BJ (cell line): ENCODE data around the gene ZNF575. TPM values are rescaled to one million over a fixed set of nuclear protein-coding genes. Genes with fewer than 3 reads are reported as not detected.
A peak's percentile ranks its signal among the peaks of the same experiment; 100 is the strongest.

Experiments
- CTCF ChIA-PET: fragments of 350-600 bp; formaldehyde crosslinking; extraction: SDS; loops from one replicate; lab custom pipeline; 2021; ENCODE audit warnings: antibody characterized with exemption, inconsistent platforms; lab: Yijun Ruan, JAX
- POLR2A ChIA-PET: fragments of 300-600 bp; sonication (Branson Sonifier 250); formaldehyde crosslinking; extraction: SDS; loops from one replicate; lab custom pipeline; 2021; ENCODE audit warnings: antibody characterized with exemption; lab: Charles Lee
- DNase-seq: peaks from one replicate; pipeline ENCODE4 v3.0.0-alpha.2; 2011; ENCODE audit warnings: low read depth
- H3K27me3 ChIP-seq: 2 replicates; pipeline ENCODE4 v1.6.0; 2011; ENCODE audit warnings: low read length; ENCODE audit not compliant: control insufficient read depth, insufficient read depth
- H3K36me3 ChIP-seq: 2 replicates; pipeline ENCODE4 v1.5.1; 2011; ENCODE audit warnings: low read length; ENCODE audit not compliant: control insufficient read depth, insufficient read depth
- H3K4me3 ChIP-seq: 2 replicates; pipeline ENCODE4 v1.5.1; 2011; ENCODE audit warnings: low read depth, mild to moderate bottlenecking, control low read depth, low read length
- polyA plus RNA-seq: library from polyadenylated mRNA; depleted of rRNA; stranded (reverse); fragments of >200 nt; gene quantifications from 2 replicates; pipeline ENCODE4 v1.2.3, GENCODE V29; 2011
- TF ChIP-seq, protein P1 (sequence below): IDR thresholded peaks from 2 replicates; pipeline ENCODE4 v1.5.1; 2011; ENCODE audit warnings: low read depth, mild to moderate bottlenecking, control low read depth, inconsistent platforms, low read length, moderate library complexity; ENCODE audit not compliant: insufficient read depth

The ZNF575 gene
- polyA plus RNA-seq, 1 experiment: 0.09 TPM

DNA sequence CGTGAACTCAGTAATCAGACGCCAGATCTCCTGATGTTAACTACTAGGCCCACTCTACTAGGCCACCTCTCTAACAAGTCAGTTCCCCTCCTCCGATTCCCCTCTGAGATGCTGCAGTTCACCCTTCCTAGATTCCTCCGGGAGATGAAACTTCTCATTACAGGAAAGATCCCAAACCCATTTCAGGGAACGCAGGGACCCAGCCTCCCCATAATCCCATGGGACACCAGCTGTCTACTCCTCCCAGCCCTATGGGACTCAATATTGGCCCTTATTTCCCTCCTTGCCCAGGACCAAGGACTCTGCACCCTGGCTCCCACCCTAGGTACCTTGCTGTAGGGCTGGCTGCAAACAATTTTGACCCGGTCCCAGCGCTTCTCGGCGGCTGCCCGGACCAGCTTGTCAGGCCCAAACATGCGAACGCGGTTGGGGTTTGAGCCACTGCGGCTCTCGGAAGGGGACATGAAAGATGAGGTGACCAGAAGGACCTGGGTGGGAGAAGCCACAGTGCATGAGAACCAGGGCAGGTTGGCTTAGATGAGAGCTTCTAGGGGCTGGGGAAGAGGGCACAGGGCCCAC is 21.4 kb downstream of the ZNF575 start:
- POLR2A ChIA-PET: no interaction called here
- no peak for DNase-seq

DNA sequence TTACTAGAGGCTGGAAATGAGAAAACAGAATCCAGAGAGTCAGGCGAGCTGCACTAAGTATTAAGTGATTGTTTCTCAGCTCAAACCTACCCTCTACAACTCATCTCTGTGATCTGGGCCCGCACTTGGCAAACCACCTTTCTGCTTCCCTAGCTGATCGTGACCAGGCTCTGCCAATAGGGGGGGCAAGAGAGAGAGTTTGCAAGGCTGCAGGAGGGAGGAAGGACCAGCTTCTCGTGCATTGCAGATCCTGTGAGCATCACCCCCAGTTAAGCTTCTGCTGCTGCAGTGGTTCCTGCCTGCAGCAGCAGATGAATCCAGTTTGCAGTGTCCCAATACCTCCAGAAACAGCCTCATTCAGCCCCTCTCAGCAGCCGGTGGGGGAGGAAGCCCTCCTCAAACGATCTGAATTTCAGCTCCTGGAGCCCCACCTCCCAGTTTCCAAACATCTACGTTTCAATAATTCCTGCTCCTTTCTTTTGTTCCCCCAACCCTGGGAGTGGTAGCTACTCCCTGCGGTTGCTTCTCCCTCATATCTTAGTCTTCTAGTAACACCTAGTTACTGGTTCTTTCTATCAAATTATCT is 22.3 kb downstream of the ZNF575 start:
- no peaks in the 10 kb centered on the region for H3K27me3 ChIP-seq
- TF ChIP-seq, protein P1, sequence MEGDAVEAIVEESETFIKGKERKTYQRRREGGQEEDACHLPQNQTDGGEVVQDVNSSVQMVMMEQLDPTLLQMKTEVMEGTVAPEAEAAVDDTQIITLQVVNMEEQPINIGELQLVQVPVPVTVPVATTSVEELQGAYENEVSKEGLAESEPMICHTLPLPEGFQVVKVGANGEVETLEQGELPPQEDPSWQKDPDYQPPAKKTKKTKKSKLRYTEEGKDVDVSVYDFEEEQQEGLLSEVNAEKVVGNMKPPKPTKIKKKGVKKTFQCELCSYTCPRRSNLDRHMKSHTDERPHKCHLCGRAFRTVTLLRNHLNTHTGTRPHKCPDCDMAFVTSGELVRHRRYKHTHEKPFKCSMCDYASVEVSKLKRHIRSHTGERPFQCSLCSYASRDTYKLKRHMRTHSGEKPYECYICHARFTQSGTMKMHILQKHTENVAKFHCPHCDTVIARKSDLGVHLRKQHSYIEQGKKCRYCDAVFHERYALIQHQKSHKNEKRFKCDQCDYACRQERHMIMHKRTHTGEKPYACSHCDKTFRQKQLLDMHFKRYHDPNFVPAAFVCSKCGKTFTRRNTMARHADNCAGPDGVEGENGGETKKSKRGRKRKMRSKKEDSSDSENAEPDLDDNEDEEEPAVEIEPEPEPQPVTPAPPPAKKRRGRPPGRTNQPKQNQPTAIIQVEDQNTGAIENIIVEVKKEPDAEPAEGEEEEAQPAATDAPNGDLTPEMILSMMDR: peak; percentile 92
- DNase-seq: no peak
- ChIA-PET POLR2A (no interaction called here), CTCF (interaction anchor here (0.5 to 6.3 kb wide), 20 partner anchors 8 to 1547 kb away, joined by 3 to 39 read pairs (median 4); partner anchors contain the start of genes IRGQ, PINLYP, XRCC1 and ZNF576)
- H3K4me3 ChIP-seq: no peak overlapping the region
- H3K36me3 ChIP-seq: peaks cover 20% of the 10 kb centered on the region

More for the DNA sequence above, 21.4 kb downstream of the ZNF575 start:
- peaks cover 20% of the 10 kb centered on the region for H3K36me3 ChIP-seq
- no peaks in the 10 kb centered on the region for H3K27me3 ChIP-seq
- H3K4me3 ChIP-seq: no peak overlapping the region
- TF ChIP-seq, protein P1: 0 out of 2 replicates have a peak, but pooled peaks have one; percentile 2
- CTCF ChIA-PET: interaction anchor here (1.1 to 6.3 kb wide), 14 partner anchors 9 to 256 kb away, joined by 3 to 39 read pairs (median 5); partner anchors contain the start of genes IRGQ, PINLYP, XRCC1 and ZNF576

DNA sequence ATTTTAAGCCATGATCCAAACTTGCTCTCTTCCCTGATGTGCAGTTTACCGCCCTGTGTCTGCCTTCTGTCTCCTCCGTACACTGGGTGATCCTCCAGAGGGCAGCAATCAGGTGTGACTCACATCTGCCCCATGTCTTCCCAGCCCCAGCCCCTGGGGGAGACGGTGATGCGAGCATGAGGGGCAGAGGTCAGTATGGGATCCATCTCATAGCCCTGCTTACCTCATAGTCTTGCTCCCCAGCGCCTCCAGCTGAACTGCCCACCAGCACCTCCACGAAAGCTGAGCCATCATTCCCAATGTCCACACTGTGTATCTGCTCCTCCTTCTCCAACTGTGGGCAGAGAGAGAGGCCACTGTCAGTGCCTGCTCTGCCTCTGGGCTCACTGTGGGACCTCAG is 27.7 kb downstream of the ZNF575 start:
- ChIA-PET POLR2A (no interaction called here), CTCF (interaction anchor here (1.5 kb wide), 1 partner anchor 25 kb away, joined by 6 read pairs; no protein-coding TSS in a partner anchor)
- H3K4me3 ChIP-seq: no peak overlapping the region
- H3K27me3 ChIP-seq: no peaks in the 10 kb centered on the region
- peaks cover 5% of the 10 kb centered on the region for H3K36me3 ChIP-seq
- no peak for DNase-seq
- TF ChIP-seq, protein P1: no peak

DNA sequence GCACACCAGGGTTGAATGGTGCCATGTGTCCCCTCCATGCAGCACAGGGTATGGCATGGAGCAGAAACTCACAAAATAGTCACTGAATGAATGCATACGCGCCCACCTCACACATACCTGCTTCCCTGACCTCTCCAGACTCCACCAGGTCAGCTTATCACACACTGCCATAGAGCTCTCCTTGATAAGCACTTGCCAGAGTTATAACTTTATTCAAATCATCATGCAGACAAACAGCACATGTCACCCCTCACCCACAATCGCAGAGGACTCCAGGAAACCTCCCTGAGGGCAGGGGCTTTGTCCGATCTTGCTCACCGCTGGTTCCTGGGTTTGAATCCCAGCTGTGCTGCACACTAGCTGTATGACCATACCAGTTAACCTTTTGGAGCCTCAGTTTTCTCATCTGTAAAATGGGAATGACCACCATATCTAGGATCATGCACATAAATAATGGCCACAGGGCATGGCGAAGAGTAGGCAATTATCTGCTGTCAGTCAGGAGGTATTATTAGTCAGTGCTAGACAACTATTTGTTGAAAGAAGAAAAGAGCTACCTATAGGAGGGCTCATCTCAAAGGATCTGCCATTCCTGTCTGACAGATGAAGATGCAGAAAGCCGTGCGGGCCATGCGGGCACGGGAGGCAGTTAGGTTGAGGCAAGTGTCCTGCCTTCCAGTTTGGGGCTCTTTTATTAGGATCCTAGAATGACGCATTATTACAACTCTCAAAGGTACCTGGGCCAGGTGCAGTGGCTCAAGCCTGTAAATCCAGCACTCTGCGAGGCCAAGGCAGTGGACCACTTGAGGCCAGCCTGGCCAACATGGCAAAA is 28.4 kb downstream of the ZNF575 start:
- Histone ChIP-seq H3K4me3 (no peak overlapping the region), H3K36me3 (peaks cover 2% of the 10 kb centered on the region), H3K27me3 (no peaks in the 10 kb centered on the region)
- DNase-seq: no peak
- POLR2A ChIA-PET: no interaction called here
- CTCF ChIA-PET: interaction anchor here (0.6 kb wide), 1 partner anchor 25 kb away, joined by 3 read pairs; no protein-coding TSS in a partner anchor
- TF ChIP-seq, protein P1: no peak
